Measurements from ENCODE around the gene RASL10B.

DNA sequence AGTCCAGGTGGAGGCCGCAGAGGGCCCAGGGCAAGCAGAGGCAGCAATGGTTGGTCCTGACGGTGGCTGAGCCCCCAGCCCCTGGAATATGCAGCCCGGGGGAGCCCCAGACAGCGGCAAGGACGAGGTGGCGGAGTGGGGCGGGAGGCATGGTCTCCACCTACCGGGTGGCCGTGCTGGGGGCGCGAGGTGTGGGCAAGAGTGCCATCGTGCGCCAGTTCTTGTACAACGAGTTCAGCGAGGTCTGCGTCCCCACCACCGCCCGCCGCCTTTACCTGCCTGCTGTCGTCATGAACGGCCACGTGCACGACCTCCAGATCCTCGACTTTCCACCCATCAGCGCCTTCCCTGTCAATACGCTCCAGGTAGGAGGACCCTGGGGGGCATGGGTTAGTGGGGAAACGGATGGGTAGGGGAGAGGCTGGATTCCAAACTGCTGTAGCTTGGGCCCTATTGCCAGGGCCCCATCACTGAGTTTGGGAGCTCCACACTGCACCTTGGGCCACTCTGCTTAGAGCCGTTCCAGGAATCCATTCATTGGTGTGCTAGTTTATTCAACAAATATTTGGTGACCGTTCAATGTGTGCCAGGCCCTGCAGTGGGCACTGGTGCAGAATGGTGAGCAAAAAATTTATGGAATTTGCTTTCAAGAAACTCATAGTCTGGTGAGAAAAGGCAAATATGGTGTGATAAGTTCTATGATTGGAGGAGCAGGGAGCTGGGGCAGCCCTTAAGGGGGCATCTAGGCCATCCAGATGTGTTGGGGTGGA is 3.8 kb downstream of the RASL10B start:
- TF ChIP-seq POLR2A (IDR thresholded peaks at IDR 0.05; ENCODE audit: low read length), result no peak
- TF ChIP-seq GATA1 (IDR thresholded peaks at IDR 0.05; ENCODE audit: low read depth, low read length), result no peak

Data from erythroblast (primary cell).